Fibroblast of the aortic adventitia (primary cell): ENCODE measurements around the gene NCKAP5. TPM values are rescaled to one million over a fixed set of nuclear protein-coding genes. Genes with fewer than 3 reads are reported as not detected.
A peak's percentile ranks its signal among the peaks of the same experiment; 100 is the strongest.

Source experiments
- DNase-seq: peaks from one replicate; pipeline ENCODE4 v3.0.0-alpha.2; 2010; ENCODE audit warnings: low read depth
- H3K4me3 ChIP-seq: 2 replicates; pipeline ENCODE4 v1.5.1; 2011; ENCODE audit warnings: low read depth, mild to moderate bottlenecking, control low read depth, low read length, moderate library complexity
- total RNA-seq: library from RNA; depleted of rRNA; stranded (reverse); fragments of >200 nt; gene quantifications from 2 replicates; pipeline ENCODE4 v1.2.3, GENCODE V29; 2012; ENCODE audit warnings: low replicate concordance
- TF ChIP-seq, protein P1 (sequence below): IDR thresholded peaks from 2 replicates; pipeline ENCODE4 v1.5.1; 2011; ENCODE audit warnings: mild to moderate bottlenecking, low read length, control low read depth, inconsistent platforms; ENCODE audit not compliant: insufficient read depth

NCKAP5 gene
- total RNA-seq, 1 donor, result 4.4 TPM

DNA sequence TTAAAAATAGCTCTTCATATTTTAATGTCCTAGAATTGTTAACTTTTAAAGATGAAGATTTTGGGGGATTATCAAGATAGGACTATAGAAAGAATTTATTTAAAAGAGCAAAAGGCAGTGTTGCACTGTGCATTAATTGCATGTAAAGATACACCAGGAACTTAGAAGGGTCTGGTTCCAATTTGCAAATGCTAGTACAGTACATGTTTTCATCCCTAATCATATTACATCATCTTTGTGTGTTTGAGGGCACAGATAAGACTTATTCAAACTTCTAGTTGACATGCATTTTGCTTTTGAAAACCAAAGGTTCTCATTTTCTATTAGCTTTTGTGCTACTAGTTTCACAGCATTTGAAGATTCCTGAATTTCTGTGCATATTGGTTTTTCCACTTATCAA lies 666.6 kb downstream of the NCKAP5 start:
- DNase-seq, result peak; percentile 34
- H3K4me3 ChIP-seq, result no peak overlapping the region
- TF ChIP-seq, protein P1, sequence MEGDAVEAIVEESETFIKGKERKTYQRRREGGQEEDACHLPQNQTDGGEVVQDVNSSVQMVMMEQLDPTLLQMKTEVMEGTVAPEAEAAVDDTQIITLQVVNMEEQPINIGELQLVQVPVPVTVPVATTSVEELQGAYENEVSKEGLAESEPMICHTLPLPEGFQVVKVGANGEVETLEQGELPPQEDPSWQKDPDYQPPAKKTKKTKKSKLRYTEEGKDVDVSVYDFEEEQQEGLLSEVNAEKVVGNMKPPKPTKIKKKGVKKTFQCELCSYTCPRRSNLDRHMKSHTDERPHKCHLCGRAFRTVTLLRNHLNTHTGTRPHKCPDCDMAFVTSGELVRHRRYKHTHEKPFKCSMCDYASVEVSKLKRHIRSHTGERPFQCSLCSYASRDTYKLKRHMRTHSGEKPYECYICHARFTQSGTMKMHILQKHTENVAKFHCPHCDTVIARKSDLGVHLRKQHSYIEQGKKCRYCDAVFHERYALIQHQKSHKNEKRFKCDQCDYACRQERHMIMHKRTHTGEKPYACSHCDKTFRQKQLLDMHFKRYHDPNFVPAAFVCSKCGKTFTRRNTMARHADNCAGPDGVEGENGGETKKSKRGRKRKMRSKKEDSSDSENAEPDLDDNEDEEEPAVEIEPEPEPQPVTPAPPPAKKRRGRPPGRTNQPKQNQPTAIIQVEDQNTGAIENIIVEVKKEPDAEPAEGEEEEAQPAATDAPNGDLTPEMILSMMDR, result no peak

DNA sequence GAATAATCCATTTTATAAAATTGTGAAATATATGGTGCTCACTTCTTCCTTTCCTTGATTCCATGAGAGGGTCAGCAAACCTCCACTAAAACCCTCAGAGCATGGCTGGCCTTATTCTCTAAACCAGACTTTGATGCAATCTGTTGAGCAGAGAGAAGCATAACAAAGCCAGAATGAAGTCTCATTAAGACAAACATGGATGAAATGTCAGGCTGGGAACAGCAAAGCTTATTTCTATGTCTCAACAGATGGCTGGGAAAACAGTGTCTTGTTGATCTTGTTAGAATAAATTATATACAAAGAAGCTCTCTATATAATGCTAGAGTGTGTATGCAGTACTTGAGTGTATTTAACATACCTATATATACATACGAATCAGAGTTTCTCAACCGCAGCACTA lies 671.2 kb downstream of the NCKAP5 start:
- TF ChIP-seq, protein P1, result no peak

DNA sequence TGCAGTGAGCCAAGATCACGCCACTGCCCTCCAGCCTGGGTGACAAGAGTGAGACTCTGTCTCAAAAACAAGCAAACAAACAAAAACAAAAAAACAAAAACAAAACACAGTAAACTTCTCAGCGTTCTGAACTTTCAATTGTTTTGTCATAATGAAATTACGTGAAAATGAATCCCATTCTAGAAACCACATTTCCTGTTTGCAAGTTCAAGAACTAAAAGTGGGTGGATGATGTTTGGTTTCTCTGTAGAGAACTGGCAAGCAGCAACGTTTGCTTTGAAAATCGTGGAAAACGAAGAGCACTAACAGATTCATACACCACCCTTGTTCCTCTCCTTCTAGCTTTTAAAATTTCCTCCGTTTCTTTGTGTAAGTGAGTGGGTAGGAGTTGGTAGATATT lies 672.2 kb downstream of the NCKAP5 start:
- TF ChIP-seq, protein P1, result no peak
- H3K4me3 ChIP-seq, result no peak overlapping the region
- no peak for DNase-seq

More for the DNA sequence above, 671.2 kb downstream of the NCKAP5 start:
- no peak for DNase-seq
- no peak overlapping the region for H3K4me3 ChIP-seq

DNA sequence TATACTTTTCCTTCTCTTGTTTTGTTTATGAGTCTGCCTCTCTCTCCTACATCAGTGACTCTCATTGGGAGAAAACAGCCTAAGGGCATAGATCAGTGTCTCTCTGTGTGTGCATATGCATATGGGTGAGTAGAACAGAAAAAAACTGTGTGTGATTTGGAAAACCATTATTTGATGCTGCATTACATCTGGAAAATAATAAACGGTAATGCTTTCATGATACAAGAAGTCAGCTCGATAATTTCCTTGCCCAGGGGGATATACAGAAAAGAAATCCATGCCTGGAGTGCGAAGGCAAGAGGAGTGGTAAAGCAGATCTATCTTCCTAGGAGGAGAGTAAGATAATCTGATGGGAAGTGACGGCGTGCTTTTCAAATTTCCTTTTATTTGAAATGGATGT lies 676.8 kb downstream of the NCKAP5 start:
- TF ChIP-seq, protein P1, result no peak
- no peak overlapping the region for H3K4me3 ChIP-seq
- no peak for DNase-seq

DNA sequence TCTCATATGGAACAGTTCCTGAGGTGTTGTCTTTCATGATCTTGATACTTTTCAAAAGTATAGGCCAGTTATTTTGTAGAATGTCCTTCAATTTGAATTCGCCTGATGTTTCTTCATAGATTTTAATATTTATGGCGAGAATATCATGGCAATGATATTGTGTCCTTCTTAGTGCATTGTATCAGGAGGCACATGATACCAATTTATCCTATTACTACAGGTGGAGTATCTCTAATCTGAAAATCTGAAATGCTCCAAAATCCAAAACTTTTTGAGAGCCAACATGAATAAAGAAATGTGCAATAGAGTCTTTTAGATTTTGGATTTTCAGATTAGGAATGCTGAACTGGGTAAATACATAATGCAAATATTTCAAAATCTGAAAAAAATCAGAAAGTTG lies 681.7 kb downstream of the NCKAP5 start:
- no peak for DNase-seq
- H3K4me3 ChIP-seq, result no peak overlapping the region
- TF ChIP-seq, protein P1, result no peak

DNA sequence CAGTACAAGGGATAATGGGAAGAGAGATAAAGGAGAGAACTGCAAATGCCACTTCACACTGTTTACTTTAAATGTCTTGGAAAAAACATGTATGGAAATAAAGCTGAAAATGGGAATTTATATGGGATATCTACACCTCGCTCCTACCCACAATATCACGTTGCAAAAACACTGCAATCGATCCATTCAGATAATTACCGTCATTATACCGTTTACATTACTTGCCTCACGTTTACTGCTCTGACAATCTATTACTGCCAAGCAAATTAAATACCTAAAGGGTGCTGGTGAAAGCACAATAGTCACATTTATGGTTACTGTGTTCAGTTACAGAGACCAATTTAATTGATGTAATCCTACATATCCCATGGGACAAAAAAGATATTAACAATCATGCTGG lies 683.6 kb downstream of the NCKAP5 start:
- TF ChIP-seq, protein P1, result no peak
- no peak for DNase-seq
- H3K4me3 ChIP-seq, result no peak overlapping the region

DNA sequence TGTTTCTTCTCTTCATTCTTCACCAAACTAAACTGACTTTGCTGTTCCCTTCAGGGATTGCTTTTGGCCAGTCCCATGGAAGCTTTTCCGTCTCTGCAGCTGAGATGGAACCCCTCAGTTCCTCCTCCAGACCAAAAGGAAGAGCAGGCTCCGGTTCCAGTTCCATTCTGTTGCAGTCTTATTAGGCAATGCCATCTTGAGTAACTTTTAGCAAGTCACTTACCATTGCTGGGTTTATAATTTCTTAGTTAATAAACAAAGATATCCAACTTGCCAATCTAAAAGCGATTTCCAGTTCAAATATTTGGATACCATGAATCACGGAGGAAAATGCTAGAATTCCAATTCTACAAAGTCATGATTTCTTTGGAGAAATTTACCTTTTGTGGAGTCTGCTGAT lies 684.0 kb downstream of the NCKAP5 start:
- no peak overlapping the region for H3K4me3 ChIP-seq
- no peak for DNase-seq
- TF ChIP-seq, protein P1, result no peak
